NB4 (cell line): ENCODE data around the gene SLC30A7.

Source experiments
- DNase-seq: peaks from one replicate; pipeline ENCODE4 v3.0.0; 2010; ENCODE audit warnings: low read depth
- H3K4me3 ChIP-seq: one replicate; pipeline ENCODE4 v1.5.1; 2011; ENCODE audit warnings: mild to moderate bottlenecking, low read depth, low read length, moderate library complexity
- MYC ChIP-seq: IDR thresholded peaks from 2 replicates; pipeline ENCODE4 v1.6.1; 2011; ENCODE audit warnings: low read depth, low read length
- POLR2A ChIP-seq: IDR thresholded peaks from 2 replicates; pipeline ENCODE4 v1.6.1; 2011; ENCODE audit warnings: mild to moderate bottlenecking; ENCODE audit not compliant: insufficient read length; ENCODE audit errors: extremely low read depth
- TF ChIP-seq, protein P1 (sequence below): IDR thresholded peaks from 2 replicates; pipeline ENCODE4 v1.6.1; 2011; ENCODE audit warnings: low read depth, low read length
- TF ChIP-seq, protein P2 (sequence below): IDR thresholded peaks from one replicate; pipeline ENCODE4 v1.5.1; 2012; ENCODE audit warnings: low read depth, low read length

Gene SLC30A7

DNA sequence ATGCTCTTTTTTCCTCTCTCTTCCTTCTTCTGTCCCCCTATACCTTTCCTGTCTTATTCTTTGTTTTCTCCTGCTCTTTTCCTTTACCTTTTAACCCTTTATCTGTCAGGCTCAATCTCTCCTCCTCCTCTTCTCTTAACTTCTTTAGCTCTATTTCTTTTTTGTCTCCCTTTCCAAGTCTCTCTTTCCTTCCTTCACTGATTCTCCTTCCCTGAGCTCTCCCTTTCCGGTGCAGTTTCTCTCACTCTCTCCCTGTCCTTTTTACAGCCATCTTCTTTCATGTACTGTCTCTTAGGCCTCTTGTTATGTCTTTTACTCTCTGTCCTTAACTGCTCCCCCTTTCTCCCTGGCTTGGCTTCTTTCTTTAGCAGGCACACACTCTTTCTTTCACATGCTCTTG lies 12.0 kb downstream of the SLC30A7 start:
- no peak for TF ChIP-seq MYC
- no peak for TF ChIP-seq POLR2A
- TF ChIP-seq, protein P1, sequence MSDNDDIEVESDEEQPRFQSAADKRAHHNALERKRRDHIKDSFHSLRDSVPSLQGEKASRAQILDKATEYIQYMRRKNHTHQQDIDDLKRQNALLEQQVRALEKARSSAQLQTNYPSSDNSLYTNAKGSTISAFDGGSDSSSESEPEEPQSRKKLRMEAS: no peak
- TF ChIP-seq, protein P2, sequence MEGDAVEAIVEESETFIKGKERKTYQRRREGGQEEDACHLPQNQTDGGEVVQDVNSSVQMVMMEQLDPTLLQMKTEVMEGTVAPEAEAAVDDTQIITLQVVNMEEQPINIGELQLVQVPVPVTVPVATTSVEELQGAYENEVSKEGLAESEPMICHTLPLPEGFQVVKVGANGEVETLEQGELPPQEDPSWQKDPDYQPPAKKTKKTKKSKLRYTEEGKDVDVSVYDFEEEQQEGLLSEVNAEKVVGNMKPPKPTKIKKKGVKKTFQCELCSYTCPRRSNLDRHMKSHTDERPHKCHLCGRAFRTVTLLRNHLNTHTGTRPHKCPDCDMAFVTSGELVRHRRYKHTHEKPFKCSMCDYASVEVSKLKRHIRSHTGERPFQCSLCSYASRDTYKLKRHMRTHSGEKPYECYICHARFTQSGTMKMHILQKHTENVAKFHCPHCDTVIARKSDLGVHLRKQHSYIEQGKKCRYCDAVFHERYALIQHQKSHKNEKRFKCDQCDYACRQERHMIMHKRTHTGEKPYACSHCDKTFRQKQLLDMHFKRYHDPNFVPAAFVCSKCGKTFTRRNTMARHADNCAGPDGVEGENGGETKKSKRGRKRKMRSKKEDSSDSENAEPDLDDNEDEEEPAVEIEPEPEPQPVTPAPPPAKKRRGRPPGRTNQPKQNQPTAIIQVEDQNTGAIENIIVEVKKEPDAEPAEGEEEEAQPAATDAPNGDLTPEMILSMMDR: no peak
- DNase-seq: no peak
- no peak overlapping the region for H3K4me3 ChIP-seq

DNA sequence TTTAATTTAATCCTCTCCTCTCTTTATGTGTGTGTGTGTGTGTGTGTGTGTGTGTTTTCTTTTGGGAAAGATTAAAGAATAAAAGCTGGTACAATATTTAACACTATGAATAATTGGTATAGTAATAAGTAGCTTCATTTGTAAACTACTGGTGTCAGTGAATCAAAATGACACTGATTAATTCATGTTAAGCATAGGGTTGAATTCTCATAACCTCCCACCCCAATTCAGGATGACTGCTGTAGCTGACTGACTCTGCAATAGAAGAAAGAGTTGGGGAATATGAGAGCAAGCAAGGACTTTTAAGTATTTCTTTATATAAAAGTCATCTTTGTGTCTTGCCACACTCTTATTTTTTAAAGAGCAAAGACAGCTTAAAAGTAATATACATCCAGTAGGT lies 13.1 kb downstream of the SLC30A7 start:
- no peak overlapping the region for H3K4me3 ChIP-seq
- TF ChIP-seq MYC: no peak
- no peak for TF ChIP-seq POLR2A
- no peak for DNase-seq

DNA sequence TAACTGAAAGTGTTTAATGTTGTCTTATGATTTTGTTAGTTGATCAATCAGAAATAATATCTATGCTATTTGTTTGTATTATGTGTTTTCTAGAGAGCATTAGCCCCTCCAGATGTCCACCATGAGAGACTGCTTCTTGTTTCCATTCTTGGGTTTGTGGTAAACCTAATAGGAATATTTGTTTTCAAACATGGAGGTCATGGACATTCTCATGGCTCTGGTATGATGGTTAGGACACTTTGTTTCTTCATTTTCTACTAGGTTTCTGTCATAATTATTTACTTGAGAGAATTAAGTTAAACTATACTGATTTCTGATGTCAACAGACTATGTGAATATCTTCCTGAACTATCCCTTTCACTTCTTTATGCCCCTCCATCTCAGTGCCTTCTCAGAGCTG lies 16.1 kb downstream of the SLC30A7 start:
- TF ChIP-seq, protein P2: no peak
- TF ChIP-seq, protein P1: no peak
- TF ChIP-seq MYC: no peak
- no peak for TF ChIP-seq POLR2A
- no peak for DNase-seq
- no peak overlapping the region for H3K4me3 ChIP-seq

DNA sequence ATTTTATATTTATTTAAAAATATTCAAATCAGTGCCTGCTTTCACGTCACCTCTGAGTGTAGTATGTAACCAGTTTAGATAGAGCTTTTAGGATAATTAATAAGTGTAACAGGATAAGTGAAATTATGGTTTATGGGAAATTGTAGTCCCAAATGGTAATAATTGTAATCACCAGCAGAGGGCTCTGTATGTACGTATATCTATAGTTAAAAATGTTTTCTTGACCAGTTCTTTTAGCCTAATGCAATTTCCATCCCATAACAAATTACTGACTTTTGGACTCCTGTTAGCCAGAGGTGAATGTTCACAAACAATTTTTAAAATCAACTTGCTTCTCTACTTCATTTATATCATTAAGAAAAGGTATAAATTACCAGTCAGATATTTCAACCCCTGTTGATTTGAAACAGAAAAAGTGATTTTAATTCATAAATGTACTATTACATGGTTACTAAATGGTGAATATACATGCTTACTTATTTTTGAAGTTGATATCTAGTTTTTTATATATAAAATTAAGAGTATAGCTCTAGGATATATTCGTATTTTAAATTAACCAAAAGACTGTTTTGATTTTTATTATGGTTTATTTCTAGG lies 25.3 kb downstream of the SLC30A7 start:
- H3K4me3 ChIP-seq: no peak overlapping the region
- peak; percentile 59 for DNase-seq
- no peak for TF ChIP-seq MYC

DNA sequence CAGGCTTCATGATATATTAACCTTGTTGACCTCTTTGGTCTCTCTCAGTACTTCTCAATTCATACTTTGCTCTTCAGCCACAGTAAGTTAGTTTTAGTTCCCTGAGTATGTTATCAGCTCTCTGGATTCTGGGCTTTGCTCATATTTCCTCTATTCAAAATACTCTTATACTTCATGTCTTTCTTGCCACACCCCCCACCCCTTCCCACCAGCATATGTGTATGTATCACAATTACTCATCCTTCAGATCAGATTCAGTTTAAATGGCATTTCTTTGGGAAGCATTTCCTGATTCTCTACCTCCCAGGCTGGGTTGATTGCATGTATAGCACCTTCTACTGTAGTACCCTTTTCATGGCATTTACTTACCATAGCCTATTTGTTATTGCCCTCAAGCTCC lies 28.3 kb downstream of the SLC30A7 start:
- TF ChIP-seq POLR2A (no peak), MYC (no peak)
- TF ChIP-seq, protein P1: no peak
- TF ChIP-seq, protein P2: no peak
- no peak for DNase-seq

DNA sequence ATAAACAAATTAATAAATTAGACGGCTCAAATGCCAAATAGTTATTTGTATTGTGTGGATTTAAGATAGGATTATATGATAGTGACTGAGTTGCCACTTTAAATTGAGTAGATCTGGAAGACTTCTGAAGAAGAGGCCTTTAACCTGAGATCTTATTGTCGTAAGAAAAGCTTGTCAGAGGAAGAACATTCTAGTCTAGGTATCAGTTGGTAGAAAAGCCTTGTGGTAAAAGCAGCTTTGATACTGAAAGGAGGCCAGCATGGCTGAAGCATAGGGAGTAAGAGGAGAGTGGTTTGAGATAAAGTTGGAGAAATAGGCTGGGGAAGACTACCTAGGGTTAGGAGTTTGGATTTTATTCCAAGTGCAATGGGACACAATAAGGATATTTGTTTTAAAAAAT lies 29.1 kb downstream of the SLC30A7 start:
- no peak for DNase-seq
- no peak for TF ChIP-seq MYC
- no peak overlapping the region for H3K4me3 ChIP-seq

More for the DNA sequence above, 28.3 kb downstream of the SLC30A7 start:
- H3K4me3 ChIP-seq: no peak overlapping the region

DNA sequence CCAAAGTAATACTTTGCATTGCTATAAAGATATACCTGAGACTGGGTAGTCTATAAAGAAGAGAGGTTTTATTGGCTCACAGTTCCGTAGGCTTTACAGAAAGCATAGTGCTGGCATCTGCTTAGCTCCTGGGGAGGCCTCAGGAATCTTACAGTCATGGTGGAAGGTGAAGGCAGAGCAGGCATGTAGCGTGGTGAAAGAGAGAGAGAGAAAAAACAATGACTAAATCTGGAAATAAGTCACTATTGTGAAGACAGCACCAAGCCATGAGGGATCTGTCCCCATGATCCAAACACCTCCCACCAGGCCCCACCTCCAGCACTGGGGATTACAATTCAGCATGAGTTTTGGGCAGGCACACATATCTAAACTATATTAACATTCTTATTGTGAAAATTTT lies 30.4 kb downstream of the SLC30A7 start:
- H3K4me3 ChIP-seq: no peak overlapping the region
- TF ChIP-seq MYC (no peak), POLR2A (no peak)
- TF ChIP-seq, protein P1: no peak
- TF ChIP-seq, protein P2: no peak
- DNase-seq: no peak
